ENCODE measurements around the gene RHAG. TPM values are rescaled to one million over a fixed set of nuclear protein-coding genes. Genes with fewer than 3 reads are reported as not detected.

Gene RHAG
- total and polyA plus RNA-seq, 4 donors: not detected

GRCh38 chr6:49662892-49663261 lies 26.2 kb upstream of the RHAG start:
- Histone ChIP-seq H3K4me3 (ENCODE audit: low read length in 2 of 2) (no peak overlapping the region), H3K9me3 (ENCODE audit: control insufficient read depth, low read length) (no peaks in the 10 kb centered on the region), H3K27ac (ENCODE audit: low read depth in 1 of 2, low read length in 2 of 2) (no peak overlapping the region), H3K36me3 (ENCODE audit: control insufficient read depth in 1 of 2, insufficient read depth in 2 of 2, low read length in 1 of 2) (no peaks in the 10 kb centered on the region), H3K27me3 (ENCODE audit: control insufficient read depth in 1 of 2, insufficient read depth in 2 of 2, low read length in 1 of 2) (no peaks in the 10 kb centered on the region), H3K4me1 (ENCODE audit: control insufficient read depth in 1 of 2, insufficient read depth in 2 of 2, low read length in 2 of 2) (no peaks in the 10 kb centered on the region)
- intact Hi-C loops (cut with DNase I): no loop called here
- ATAC-seq (ENCODE audit: low FRiP score): no peak
- 22 to 35% methylated on average over 1 of the region's 1 CpG for WGBS, 2 donors
- no peak for DNase-seq

DNA sequence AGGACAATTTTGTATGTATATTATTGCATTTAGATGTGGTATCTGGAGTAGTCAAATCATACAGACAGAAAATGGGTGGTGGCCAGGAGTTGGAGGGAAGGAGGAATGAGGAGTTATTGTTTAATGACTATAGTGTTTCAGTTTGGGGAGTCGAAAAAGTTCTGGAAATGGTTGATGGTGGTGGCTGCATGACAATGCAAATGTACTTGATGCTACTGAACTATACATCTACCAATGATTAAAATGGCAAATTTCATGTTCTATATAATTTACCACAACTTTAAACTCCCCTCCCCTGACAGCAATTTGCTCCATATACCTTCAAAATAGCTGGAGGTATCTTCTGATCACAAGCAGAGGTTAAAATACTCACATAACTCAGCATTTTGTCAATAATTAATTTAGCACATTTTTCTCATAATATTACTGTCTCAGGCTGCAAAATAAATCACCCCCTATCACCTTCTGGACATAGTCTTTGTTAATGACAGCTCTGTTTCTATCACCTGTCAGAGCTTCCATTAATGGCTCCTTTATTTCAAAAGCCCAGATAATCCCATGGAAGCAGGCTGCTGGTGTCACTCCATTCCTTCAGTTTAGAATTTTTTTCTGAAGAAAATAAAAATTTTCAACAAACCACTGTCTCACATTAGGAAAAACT lies 25.7 kb upstream of the RHAG start:
- intact Hi-C loops (cut with DNase I): no loop called here
- WGBS, 2 donors: 88 to 92% methylated on average over 1 of the region's 1 CpG
- H3K36me3 ChIP-seq (ENCODE audit: control insufficient read depth in 1 of 2, insufficient read depth in 2 of 2, low read length in 1 of 2): no peaks in the 10 kb centered on the region
- H3K27ac ChIP-seq (ENCODE audit: low read depth in 1 of 2, low read length in 2 of 2): no peak overlapping the region
- no peak for ATAC-seq (ENCODE audit: low FRiP score)
- H3K4me1 ChIP-seq (ENCODE audit: control insufficient read depth in 1 of 2, insufficient read depth in 2 of 2, low read length in 2 of 2): no peaks in the 10 kb centered on the region
- DNase-seq: no peak
- H3K9me3 ChIP-seq (ENCODE audit: control insufficient read depth, low read length): no peaks in the 10 kb centered on the region
- H3K27me3 ChIP-seq (ENCODE audit: control insufficient read depth in 1 of 2, insufficient read depth in 2 of 2, low read length in 1 of 2): no peaks in the 10 kb centered on the region
- H3K4me3 ChIP-seq (ENCODE audit: low read length in 2 of 2): no peak overlapping the region

- H3K36me3 ChIP-seq (ENCODE audit: control insufficient read depth in 1 of 2, insufficient read depth in 2 of 2, low read length in 1 of 2): no peaks in the 10 kb centered on the region
These were observed 17.3 kb upstream of the RHAG start for GRCh38 chr6:49653942-49654341.

GRCh38 chr6:49653438-49653837 lies 16.8 kb upstream of the RHAG start:
- no peak overlapping the region for H3K27ac ChIP-seq (ENCODE audit: low read depth in 1 of 2, low read length in 2 of 2)

More at GRCh38 chr6:49653942-49654341, 17.3 kb upstream of the RHAG start:
- no peak overlapping the region for H3K27ac ChIP-seq (ENCODE audit: low read depth in 1 of 2, low read length in 2 of 2)
- intact Hi-C loops (cut with DNase I): no loop called here
- H3K4me1 ChIP-seq (ENCODE audit: control insufficient read depth in 1 of 2, insufficient read depth in 2 of 2, low read length in 2 of 2): no peaks in the 10 kb centered on the region
- DNase-seq (no peak), ATAC-seq (ENCODE audit: low FRiP score) (no peak)
- WGBS, 2 donors: 71 to 93% methylated on average over 1 of the region's 1 CpG
- no peak overlapping the region for H3K4me3 ChIP-seq (ENCODE audit: low read length in 2 of 2)
- no peaks in the 10 kb centered on the region for H3K9me3 ChIP-seq (ENCODE audit: control insufficient read depth, low read length)
- no peaks in the 10 kb centered on the region for H3K27me3 ChIP-seq (ENCODE audit: control insufficient read depth in 1 of 2, insufficient read depth in 2 of 2, low read length in 1 of 2)

DNA sequence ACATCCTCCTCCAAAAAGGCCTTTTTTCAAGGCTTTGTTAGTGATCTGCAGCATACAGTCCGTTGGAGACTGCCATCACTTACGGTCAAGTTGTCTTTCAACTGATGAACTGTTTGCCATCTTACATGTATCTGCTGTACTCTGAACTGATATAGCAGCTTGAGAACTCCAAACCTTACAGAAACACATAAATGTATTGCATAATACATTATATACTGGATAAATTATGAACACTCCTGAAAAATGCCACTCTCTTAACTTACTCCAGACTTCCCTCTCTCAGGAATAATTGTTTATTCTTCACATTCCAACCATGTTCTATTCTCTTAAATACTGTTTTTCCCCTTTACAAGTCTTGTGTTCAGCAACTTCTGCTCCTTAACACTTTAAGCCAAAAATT lies 14.6 kb upstream of the RHAG start:
- 13 to 21% methylated on average over 2 of the region's 2 CpGs for WGBS, 2 donors
- ATAC-seq (ENCODE audit: low FRiP score) (no peak), DNase-seq (no peak)
- H3K4me1 ChIP-seq (ENCODE audit: control insufficient read depth in 1 of 2, insufficient read depth in 2 of 2, low read length in 2 of 2): no peaks in the 10 kb centered on the region
- no peaks in the 10 kb centered on the region for H3K9me3 ChIP-seq (ENCODE audit: control insufficient read depth, low read length)
- H3K27ac ChIP-seq (ENCODE audit: low read depth in 1 of 2, low read length in 2 of 2): no peak overlapping the region
- H3K27me3 ChIP-seq (ENCODE audit: control insufficient read depth in 1 of 2, insufficient read depth in 2 of 2, low read length in 1 of 2): no peaks in the 10 kb centered on the region
- H3K4me3 ChIP-seq (ENCODE audit: low read length in 2 of 2): no peak overlapping the region
- no peaks in the 10 kb centered on the region for H3K36me3 ChIP-seq (ENCODE audit: control insufficient read depth in 1 of 2, insufficient read depth in 2 of 2, low read length in 1 of 2)
- intact Hi-C loops (cut with DNase I): no loop called here

More at GRCh38 chr6:49653438-49653837, 16.8 kb upstream of the RHAG start:
- Histone ChIP-seq H3K36me3 (ENCODE audit: control insufficient read depth in 1 of 2, insufficient read depth in 2 of 2, low read length in 1 of 2) (no peaks in the 10 kb centered on the region), H3K27me3 (ENCODE audit: control insufficient read depth in 1 of 2, insufficient read depth in 2 of 2, low read length in 1 of 2) (no peaks in the 10 kb centered on the region), H3K9me3 (ENCODE audit: control insufficient read depth, low read length) (no peaks in the 10 kb centered on the region), H3K4me1 (ENCODE audit: control insufficient read depth in 1 of 2, insufficient read depth in 2 of 2, low read length in 2 of 2) (no peaks in the 10 kb centered on the region), H3K4me3 (ENCODE audit: low read length in 2 of 2) (no peak overlapping the region)
- DNase-seq (no peak), ATAC-seq (ENCODE audit: low FRiP score) (no peak)
- intact Hi-C loops (cut with DNase I): no loop called here
- WGBS, 2 donors: 77 to 79% methylated on average over 2 of the region's 2 CpGs

DNA sequence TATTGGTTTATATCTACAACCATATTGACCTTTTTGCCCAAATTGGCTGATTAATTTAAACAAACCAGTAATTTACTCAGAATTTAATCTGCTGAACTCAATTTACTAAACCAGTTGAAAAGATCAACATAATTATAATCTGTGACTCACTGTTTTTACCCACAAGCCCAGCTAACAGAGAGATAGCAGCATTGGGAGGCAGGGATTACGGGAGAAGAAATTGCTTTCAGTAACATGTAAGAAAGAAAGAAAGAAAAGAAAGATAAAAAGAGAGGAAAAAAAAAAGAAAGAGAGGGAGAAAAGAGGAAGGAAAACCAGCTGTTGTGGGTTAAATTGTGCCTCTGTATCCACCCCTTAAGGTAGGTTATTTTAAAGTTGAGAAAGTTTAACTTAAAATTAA lies 13.3 kb upstream of the RHAG start:
- no peaks in the 10 kb centered on the region for H3K9me3 ChIP-seq (ENCODE audit: control insufficient read depth, low read length)
- no peaks in the 10 kb centered on the region for H3K4me1 ChIP-seq (ENCODE audit: control insufficient read depth in 1 of 2, insufficient read depth in 2 of 2, low read length in 2 of 2)
- H3K4me3 ChIP-seq (ENCODE audit: low read length in 2 of 2): no peak overlapping the region
- ATAC-seq (ENCODE audit: low FRiP score): no peak
- H3K36me3 ChIP-seq (ENCODE audit: control insufficient read depth in 1 of 2, insufficient read depth in 2 of 2, low read length in 1 of 2): no peaks in the 10 kb centered on the region
- DNase-seq: no peak
- no peak overlapping the region for H3K27ac ChIP-seq (ENCODE audit: low read depth in 1 of 2, low read length in 2 of 2)
- intact Hi-C loops (cut with DNase I): no loop called here
- no peaks in the 10 kb centered on the region for H3K27me3 ChIP-seq (ENCODE audit: control insufficient read depth in 1 of 2, insufficient read depth in 2 of 2, low read length in 1 of 2)
- WGBS, 2 donors: 50 to 51% methylated on average over 1 of the region's 1 CpG

GRCh38 chr6:49648036-49648435 lies 11.4 kb upstream of the RHAG start:
- Histone ChIP-seq H3K4me1 (ENCODE audit: control insufficient read depth in 1 of 2, insufficient read depth in 2 of 2, low read length in 2 of 2) (no peaks in the 10 kb centered on the region), H3K9me3 (ENCODE audit: control insufficient read depth, low read length) (no peaks in the 10 kb centered on the region), H3K27ac (ENCODE audit: low read depth in 1 of 2, low read length in 2 of 2) (no peak overlapping the region), H3K27me3 (ENCODE audit: control insufficient read depth in 1 of 2, insufficient read depth in 2 of 2, low read length in 1 of 2) (no peaks in the 10 kb centered on the region), H3K4me3 (ENCODE audit: low read length in 2 of 2) (no peak overlapping the region), H3K36me3 (ENCODE audit: control insufficient read depth in 1 of 2, insufficient read depth in 2 of 2, low read length in 1 of 2) (no peaks in the 10 kb centered on the region)
- DNase-seq (no peak), ATAC-seq (ENCODE audit: low FRiP score) (no peak)
- intact Hi-C loops (cut with DNase I): no loop called here

- WGBS, 2 donors: 86 to 90% methylated on average over 2 of the region's 2 CpGs
- ATAC-seq (ENCODE audit: low FRiP score) (no peak), DNase-seq (no peak)
- H3K4me1 ChIP-seq (ENCODE audit: control insufficient read depth in 1 of 2, insufficient read depth in 2 of 2, low read length in 2 of 2): no peaks in the 10 kb centered on the region
- H3K4me3 ChIP-seq (ENCODE audit: low read length in 2 of 2): no peak overlapping the region
- H3K36me3 ChIP-seq (ENCODE audit: control insufficient read depth in 1 of 2, insufficient read depth in 2 of 2, low read length in 1 of 2): no peaks in the 10 kb centered on the region
- no peaks in the 10 kb centered on the region for H3K27me3 ChIP-seq (ENCODE audit: control insufficient read depth in 1 of 2, insufficient read depth in 2 of 2, low read length in 1 of 2)
- intact Hi-C loops (cut with DNase I): no loop called here
- no peaks in the 10 kb centered on the region for H3K9me3 ChIP-seq (ENCODE audit: control insufficient read depth, low read length)
- no peak overlapping the region for H3K27ac ChIP-seq (ENCODE audit: low read depth in 1 of 2, low read length in 2 of 2)
These were observed 10.8 kb upstream of the RHAG start for GRCh38 chr6:49647476-49647875.

DNA sequence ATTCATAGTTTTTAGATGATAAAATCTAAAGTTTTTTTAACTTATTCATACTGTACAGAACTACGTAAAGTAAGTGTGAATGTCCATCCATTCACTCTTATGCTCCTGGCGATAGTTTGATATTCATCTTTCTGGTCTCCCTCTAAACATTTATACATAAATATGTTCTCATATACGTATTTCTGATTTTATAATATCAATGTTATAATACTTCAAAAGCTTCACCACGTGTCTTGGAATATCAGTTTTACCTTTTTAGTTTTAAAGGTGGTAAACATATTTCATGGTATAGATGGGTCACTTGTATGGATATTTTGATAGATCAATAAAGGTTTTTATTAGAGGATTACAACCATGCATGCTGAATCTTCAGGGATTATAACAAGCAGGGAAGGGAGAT lies 10.3 kb upstream of the RHAG start:
- Histone ChIP-seq H3K27me3 (ENCODE audit: control insufficient read depth in 1 of 2, insufficient read depth in 2 of 2, low read length in 1 of 2) (no peaks in the 10 kb centered on the region), H3K4me3 (ENCODE audit: low read length in 2 of 2) (no peak overlapping the region), H3K9me3 (ENCODE audit: control insufficient read depth, low read length) (no peaks in the 10 kb centered on the region), H3K4me1 (ENCODE audit: control insufficient read depth in 1 of 2, insufficient read depth in 2 of 2, low read length in 2 of 2) (no peaks in the 10 kb centered on the region), H3K36me3 (ENCODE audit: control insufficient read depth in 1 of 2, insufficient read depth in 2 of 2, low read length in 1 of 2) (no peaks in the 10 kb centered on the region), H3K27ac (ENCODE audit: low read depth in 1 of 2, low read length in 2 of 2) (no peak overlapping the region)
- no peak for ATAC-seq (ENCODE audit: low FRiP score)
- intact Hi-C loops (cut with DNase I): no loop called here
- WGBS, 2 donors: 73 to 84% methylated on average over 4 of the region's 4 CpGs
- no peak for DNase-seq

All from aorta (tissue), 5 donors.